ENCODE results near the gene COPS4. TPM values are rescaled to one million over a fixed set of nuclear protein-coding genes. Genes with fewer than 3 reads are reported as not detected.
"Not testable (repeated sequence)": the region's sequence is repeated elsewhere in the genome, so short reads cannot be mapped to it uniquely, and the experiment has no call there.

The COPS4 gene
- polyA plus RNA-seq = 40.7 TPM

- Mint-ChIP-seq H3K4me1 (peaks cover 18 to 28% (median 25%) of the 10 kb centered on the region in 3 donors), H3K4me3 (peak within 1 kb of the TSS; percentile 96 to 100 (median 99)), H3K36me3 (peaks cover 3% of the 10 kb centered on the region), H3K9me3 (no peaks in the 10 kb centered on the region), H3K27ac (peak within 1 kb of the TSS; percentile 92 to 99 (median 93)), H3K27me3 (peaks cover 1% of the 10 kb centered on the region)
Observed at GRCh38 chr4:83034630-83035494, at the start of gene COPS4. TSS of gene COPS4 (plus strand) at chr4:83035183. CDS start at chr4:83035225, 42 bp downstream.

DNA sequence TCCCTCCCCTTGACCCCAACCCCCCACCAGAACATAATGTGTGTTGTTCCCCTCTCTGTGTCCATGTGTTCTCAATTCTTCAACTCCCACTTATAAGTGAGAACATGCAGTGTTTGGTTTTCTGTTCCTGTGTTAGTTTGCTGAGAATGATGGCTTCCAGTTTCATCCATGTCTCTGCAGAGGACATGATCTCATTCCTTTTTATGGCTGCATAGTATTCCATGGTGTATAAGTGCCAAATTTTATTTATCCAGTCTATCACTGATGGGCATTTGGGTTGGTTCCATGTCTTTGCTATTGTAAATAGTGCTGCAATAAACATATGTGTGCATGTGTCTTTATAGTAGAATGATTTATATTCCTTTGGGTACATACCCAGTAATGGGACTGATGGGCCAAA lies 47.5 kb upstream of the COPS4 start:
- not testable (repeated sequence) for H3K36me3 Mint-ChIP-seq, H3K4me3 Mint-ChIP-seq, H3K27me3 Mint-ChIP-seq, H3K27ac Mint-ChIP-seq, H3K9me3 Mint-ChIP-seq
- peaks cover 7 to 16% (median 14%) of the 10 kb centered on the region in 3 donors for H3K4me1 Mint-ChIP-seq

DNA sequence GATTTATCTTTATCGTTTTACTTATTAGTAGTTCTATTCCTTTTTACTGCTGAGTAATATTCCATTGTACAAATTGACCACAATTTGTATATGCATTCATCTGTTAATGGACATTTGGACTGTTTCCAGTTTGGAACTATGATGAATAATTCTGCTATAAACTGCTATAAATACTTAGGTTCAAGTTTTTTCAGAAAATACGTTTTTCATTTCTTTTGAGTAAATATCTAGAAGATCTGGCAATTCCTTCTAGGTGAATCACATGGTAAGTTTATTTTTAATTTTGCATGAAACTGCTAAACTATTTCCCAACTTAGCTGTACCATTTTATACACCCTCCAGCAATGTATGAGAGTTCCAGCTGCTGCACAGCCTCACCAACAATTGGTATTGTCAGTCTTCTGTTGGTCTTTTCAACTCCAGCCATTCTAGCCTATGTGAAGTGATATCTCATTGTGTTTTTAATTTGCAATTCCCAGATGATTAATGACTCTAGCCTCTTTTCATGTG lies 46.6 kb upstream of the COPS4 start:
- H3K9me3 Mint-ChIP-seq = peaks cover 0 to 4% (median 0%) of the 10 kb centered on the region in 3 donors
- no peak overlapping the region for H3K4me3 Mint-ChIP-seq
- no peak overlapping the region for H3K27ac Mint-ChIP-seq
- peaks cover 7 to 16% (median 14%) of the 10 kb centered on the region in 3 donors for H3K4me1 Mint-ChIP-seq
- H3K27me3 Mint-ChIP-seq = no peaks in the 10 kb centered on the region
- peaks cover 6% of the 10 kb centered on the region for H3K36me3 Mint-ChIP-seq

- peak overlapping the region in 2 of 3 donors; percentile 5 to 18 for H3K27ac Mint-ChIP-seq
- H3K9me3 Mint-ChIP-seq = peaks cover 0 to 4% (median 0%) of the 10 kb centered on the region in 3 donors
- peak overlapping the region in 1 of 4 donors; percentile 40 for H3K4me3 Mint-ChIP-seq
- peaks cover 6% of the 10 kb centered on the region for H3K36me3 Mint-ChIP-seq
- H3K4me1 Mint-ChIP-seq = peaks cover 7 to 16% (median 14%) of the 10 kb centered on the region in 3 donors
- H3K27me3 Mint-ChIP-seq = no peaks in the 10 kb centered on the region
Observed at GRCh38 chr4:82989575-82990429, 45.2 kb upstream of the COPS4 start.

GRCh38 chr4:82994834-82995233 lies 40.1 kb upstream of the COPS4 start:
- peaks cover 1% of the 10 kb centered on the region for H3K36me3 Mint-ChIP-seq
- H3K4me3 Mint-ChIP-seq = no peak overlapping the region
- no peak overlapping the region for H3K27ac Mint-ChIP-seq
- H3K4me1 Mint-ChIP-seq = peaks cover 4 to 12% (median 9%) of the 10 kb centered on the region in 3 donors
- no peaks in the 10 kb centered on the region for H3K27me3 Mint-ChIP-seq
- H3K9me3 Mint-ChIP-seq = no peaks in the 10 kb centered on the region

DNA sequence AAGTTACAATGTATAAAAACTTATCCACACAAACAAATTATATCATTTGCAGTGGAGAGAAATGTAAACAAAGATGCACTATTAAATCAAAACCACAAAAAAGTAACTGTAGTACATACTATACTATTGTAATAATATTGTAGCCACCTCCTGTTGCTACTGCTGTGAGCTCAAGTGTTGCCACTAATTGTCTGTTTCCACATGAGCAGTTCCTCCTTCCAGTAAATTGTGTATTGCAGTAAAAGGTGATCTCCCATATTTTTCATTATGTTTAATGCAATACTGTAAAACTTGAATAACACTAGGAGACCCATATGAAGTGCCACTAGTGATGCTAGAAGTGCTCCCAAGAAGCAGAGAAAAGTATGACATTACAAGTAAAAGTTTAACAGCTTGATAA lies 36.1 kb upstream of the COPS4 start:
- Mint-ChIP-seq H3K36me3 (peaks cover 1% of the 10 kb centered on the region), H3K4me1 (peaks cover 0 to 13% (median 5%) of the 10 kb centered on the region in 3 donors), H3K4me3 (no peak overlapping the region), H3K27me3 (no peaks in the 10 kb centered on the region), H3K9me3 (no peaks in the 10 kb centered on the region), H3K27ac (no peak overlapping the region)

GRCh38 chr4:83002329-83002728 lies 32.7 kb upstream of the COPS4 start:
- H3K27ac Mint-ChIP-seq = no peak overlapping the region
- no peaks in the 10 kb centered on the region for H3K9me3 Mint-ChIP-seq
- no peaks in the 10 kb centered on the region for H3K27me3 Mint-ChIP-seq
- peaks cover 2 to 19% (median 8%) of the 10 kb centered on the region in 3 donors for H3K4me1 Mint-ChIP-seq
- H3K36me3 Mint-ChIP-seq = peaks cover 4% of the 10 kb centered on the region
- H3K4me3 Mint-ChIP-seq = no peak overlapping the region

GRCh38 chr4:83003044-83003791 lies 31.8 kb upstream of the COPS4 start:
- H3K36me3 Mint-ChIP-seq, H3K27me3 Mint-ChIP-seq, H3K27ac Mint-ChIP-seq, H3K9me3 Mint-ChIP-seq: not testable (repeated sequence)
- peaks cover 10 to 27% (median 14%) of the 10 kb centered on the region in 3 donors for H3K4me1 Mint-ChIP-seq
- H3K4me3 Mint-ChIP-seq = peak overlapping the region in 2 of 4 donors; percentile 20 to 27

- Mint-ChIP-seq H3K27ac (peak overlapping the region; percentile 73 to 96 (median 95)), H3K36me3 (peaks cover 4% of the 10 kb centered on the region), H3K4me1 (peaks cover 33 to 44% (median 35%) of the 10 kb centered on the region in 3 donors), H3K4me3 (peak overlapping the region; percentile 83 to 99 (median 95)), H3K27me3 (no peaks in the 10 kb centered on the region), H3K9me3 (no peaks in the 10 kb centered on the region)
Observed at GRCh38 chr4:83009529-83009928, 25.5 kb upstream of the COPS4 start.

- Mint-ChIP-seq H3K27ac (peak overlapping the region; percentile 73 to 96 (median 95)), H3K27me3 (no peaks in the 10 kb centered on the region), H3K36me3 (peaks cover 6% of the 10 kb centered on the region), H3K4me1 (peaks cover 33 to 44% (median 35%) of the 10 kb centered on the region in 3 donors), H3K4me3 (peak overlapping the region; percentile 83 to 99 (median 95)), H3K9me3 (no peaks in the 10 kb centered on the region)
Observed at GRCh38 chr4:83010111-83010521, 24.9 kb upstream of the COPS4 start.

DNA sequence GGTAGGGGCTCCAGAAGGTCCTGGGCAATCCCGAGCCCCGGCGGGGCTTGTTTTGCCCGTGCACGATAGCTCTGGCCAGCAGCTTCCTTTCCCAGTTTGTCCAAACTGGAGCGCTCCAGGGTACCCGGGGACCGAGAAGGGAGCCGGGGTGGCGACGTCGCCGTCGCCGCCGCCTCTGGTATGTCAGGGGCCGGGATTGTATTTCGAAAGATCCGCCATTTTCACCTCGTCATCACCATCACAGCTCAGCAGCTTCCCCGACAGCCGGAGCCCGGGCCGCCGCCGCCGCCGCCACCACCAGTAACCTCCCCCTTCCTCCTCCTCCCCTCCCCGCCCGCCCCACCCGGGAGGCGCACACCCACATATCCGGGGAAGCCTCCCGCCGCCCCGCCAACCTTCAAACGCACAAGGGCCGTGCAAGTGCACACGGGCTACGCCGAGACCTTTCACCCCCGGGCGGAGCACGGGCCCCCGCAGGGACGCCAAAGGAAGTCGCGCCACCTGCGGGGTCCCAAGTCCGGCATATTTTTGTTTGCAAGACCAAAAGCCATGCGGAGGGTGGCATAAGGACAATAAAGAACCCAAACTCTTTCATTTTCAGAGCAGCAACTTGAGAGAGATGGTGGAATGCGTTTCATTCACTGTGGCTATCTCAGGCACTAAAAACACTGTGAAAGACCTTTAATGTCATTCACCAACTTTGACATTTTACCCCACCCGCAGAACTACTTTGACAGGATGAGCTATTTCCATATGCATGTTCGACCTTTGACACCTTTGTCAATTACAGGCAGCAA lies 24.3 kb upstream of the COPS4 start, which contains the start of gene LIN54:
Gene LIN54 (minus strand): TSS at position 302 of the 797 bp plus-strand sequence. CDS start 25,979 bp downstream, outside the sequence.
- H3K4me3 Mint-ChIP-seq = peak within 1 kb of the TSS; percentile 83 to 99 (median 95)
- peaks cover 33 to 42% (median 34%) of the 10 kb centered on the region in 3 donors for H3K4me1 Mint-ChIP-seq
- H3K27ac Mint-ChIP-seq = peak within 1 kb of the TSS; percentile 73 to 96 (median 95)
- peaks cover 6% of the 10 kb centered on the region for H3K36me3 Mint-ChIP-seq
- H3K9me3 Mint-ChIP-seq = no peaks in the 10 kb centered on the region
- H3K27me3 Mint-ChIP-seq = no peaks in the 10 kb centered on the region

DNA sequence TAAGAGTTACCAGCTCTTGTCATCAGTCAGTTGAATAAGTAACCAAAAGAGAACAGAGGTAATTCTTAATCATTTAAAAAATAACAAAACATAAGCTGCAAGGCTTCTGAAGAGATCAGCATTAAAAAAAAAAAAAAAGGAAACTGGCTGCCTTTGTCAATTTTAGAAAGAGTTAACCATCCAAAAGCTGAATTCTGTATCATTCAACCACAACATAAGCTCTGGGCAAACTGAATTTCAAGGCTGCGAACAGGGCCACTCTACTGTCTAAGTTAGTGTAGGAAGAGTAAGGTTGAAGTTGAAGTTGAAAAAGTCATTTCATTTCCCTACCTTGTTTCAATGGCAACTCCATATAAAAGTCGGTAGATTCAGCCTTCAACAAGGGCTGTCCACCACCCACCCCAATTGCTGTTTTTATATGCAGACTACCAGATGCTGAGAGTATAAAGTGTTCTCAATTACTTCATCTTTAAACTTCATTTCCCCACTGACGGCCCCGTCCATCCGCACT lies 23.2 kb upstream of the COPS4 start:
- H3K27ac Mint-ChIP-seq = peak overlapping the region; percentile 73 to 96 (median 95)
- H3K4me1 Mint-ChIP-seq = peaks cover 31 to 40% (median 31%) of the 10 kb centered on the region in 3 donors
- no peaks in the 10 kb centered on the region for H3K9me3 Mint-ChIP-seq
- H3K4me3 Mint-ChIP-seq = peak overlapping the region; percentile 83 to 99 (median 95)
- H3K36me3 Mint-ChIP-seq = peaks cover 3% of the 10 kb centered on the region
- H3K27me3 Mint-ChIP-seq = no peaks in the 10 kb centered on the region

DNA sequence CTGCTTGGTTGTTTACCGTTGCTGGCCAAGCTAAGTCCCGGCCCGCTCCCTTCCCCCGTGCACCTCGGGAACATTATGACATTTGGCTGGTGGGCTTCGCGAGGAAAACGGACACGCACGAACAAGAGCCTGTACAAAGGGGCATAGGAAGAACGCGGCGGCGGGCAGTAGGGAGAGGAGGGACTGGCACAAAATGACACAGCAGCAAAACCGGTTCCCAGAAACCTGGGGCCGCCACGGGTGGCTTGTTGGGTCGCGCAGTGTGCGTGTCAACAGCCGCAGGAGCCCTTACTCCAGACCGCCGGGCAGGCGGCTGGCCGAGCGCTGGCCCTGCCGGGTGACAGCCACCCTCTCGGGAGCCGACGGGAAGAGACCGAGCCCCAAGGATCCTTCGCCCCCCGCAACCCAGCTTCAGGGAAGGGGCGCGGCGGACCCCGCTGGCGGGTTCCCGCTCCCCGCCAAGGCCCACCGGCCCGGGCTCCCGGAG lies 22.7 kb upstream of the COPS4 start:
- Mint-ChIP-seq H3K4me1 (peaks cover 30 to 40% (median 31%) of the 10 kb centered on the region in 3 donors), H3K27ac (peak overlapping the region; percentile 73 to 96 (median 95)), H3K4me3 (peak overlapping the region; percentile 83 to 99 (median 95)), H3K9me3 (no peaks in the 10 kb centered on the region), H3K36me3 (peaks cover 3% of the 10 kb centered on the region), H3K27me3 (no peaks in the 10 kb centered on the region)

All from IgD-negative memory B cell (primary cell).